Left forelimb (tissue), 1 donor: ENCODE results near the gene PTPRD.
"Not testable (repeated sequence)": the region's sequence is repeated elsewhere in the genome, so short reads cannot be mapped to it uniquely, and the experiment has no call there.

Source experiments
- DNase-seq: peaks from one replicate; pipeline ENCODE4 v3.0.0-alpha.2; 2018; ENCODE audit warnings: low spot score

The PTPRD gene

GRCh38 chr9:8980496-8981013 is 1632.2 kb downstream of the PTPRD start:
- DNase-seq: no peak

- no peak for DNase-seq
Measured at GRCh38 chr9:8978334-8978733, 1634.5 kb downstream of the PTPRD start.

- not testable (repeated sequence) for DNase-seq
Measured at GRCh38 chr9:8968350-8968749, 1644.5 kb downstream of the PTPRD start.

- DNase-seq: no peak
Measured at GRCh38 chr9:8963885-8964284, 1648.9 kb downstream of the PTPRD start.

GRCh38 chr9:8962084-8962483 is 1650.7 kb downstream of the PTPRD start:
- DNase-seq: no peak

- peak; percentile 62 for DNase-seq
Measured at GRCh38 chr9:8961186-8961851, 1651.5 kb downstream of the PTPRD start.

- no peak for DNase-seq
Measured at GRCh38 chr9:8960254-8960653, 1652.5 kb downstream of the PTPRD start.

GRCh38 chr9:8958358-8958757 is 1654.4 kb downstream of the PTPRD start:
- DNase-seq: no peak

GRCh38 chr9:8955315-8955714 is 1657.5 kb downstream of the PTPRD start:
- no peak for DNase-seq

GRCh38 chr9:8946461-8946860 is 1666.3 kb downstream of the PTPRD start:
- no peak for DNase-seq

GRCh38 chr9:8943392-8943791 is 1669.4 kb downstream of the PTPRD start:
- DNase-seq: no peak

GRCh38 chr9:8940650-8941049 is 1672.2 kb downstream of the PTPRD start:
- DNase-seq: no peak

GRCh38 chr9:8926461-8926860 is 1686.3 kb downstream of the PTPRD start:
- DNase-seq: no peak

GRCh38 chr9:8924562-8924961 is 1688.2 kb downstream of the PTPRD start:
- no peak for DNase-seq

GRCh38 chr9:8920478-8921183 is 1692.2 kb downstream of the PTPRD start:
- not testable (repeated sequence) for DNase-seq

GRCh38 chr9:8917956-8918739 is 1694.7 kb downstream of the PTPRD start:
- no peak for DNase-seq

- no peak for DNase-seq
Measured at GRCh38 chr9:8916771-8917170, 1696.0 kb downstream of the PTPRD start.

GRCh38 chr9:8907868-8908267 is 1704.9 kb downstream of the PTPRD start:
- no peak for DNase-seq

- no peak for DNase-seq
Measured at GRCh38 chr9:8905731-8906130, 1707.1 kb downstream of the PTPRD start.

- DNase-seq: no peak
Measured at GRCh38 chr9:8904771-8905515, 1707.9 kb downstream of the PTPRD start.

GRCh38 chr9:8903077-8903476 is 1709.7 kb downstream of the PTPRD start:
- DNase-seq: no peak

- DNase-seq: no peak
Measured at GRCh38 chr9:8901146-8901545, 1711.7 kb downstream of the PTPRD start.
